GM04504 (cell line): Measurements from ENCODE around the gene NT5C3B.

Experiments used
- DNase-seq: peaks from one replicate; pipeline ENCODE4 v3.0.0-alpha.2; 2012; ENCODE audit warnings: low read depth

Gene NT5C3B

DNA sequence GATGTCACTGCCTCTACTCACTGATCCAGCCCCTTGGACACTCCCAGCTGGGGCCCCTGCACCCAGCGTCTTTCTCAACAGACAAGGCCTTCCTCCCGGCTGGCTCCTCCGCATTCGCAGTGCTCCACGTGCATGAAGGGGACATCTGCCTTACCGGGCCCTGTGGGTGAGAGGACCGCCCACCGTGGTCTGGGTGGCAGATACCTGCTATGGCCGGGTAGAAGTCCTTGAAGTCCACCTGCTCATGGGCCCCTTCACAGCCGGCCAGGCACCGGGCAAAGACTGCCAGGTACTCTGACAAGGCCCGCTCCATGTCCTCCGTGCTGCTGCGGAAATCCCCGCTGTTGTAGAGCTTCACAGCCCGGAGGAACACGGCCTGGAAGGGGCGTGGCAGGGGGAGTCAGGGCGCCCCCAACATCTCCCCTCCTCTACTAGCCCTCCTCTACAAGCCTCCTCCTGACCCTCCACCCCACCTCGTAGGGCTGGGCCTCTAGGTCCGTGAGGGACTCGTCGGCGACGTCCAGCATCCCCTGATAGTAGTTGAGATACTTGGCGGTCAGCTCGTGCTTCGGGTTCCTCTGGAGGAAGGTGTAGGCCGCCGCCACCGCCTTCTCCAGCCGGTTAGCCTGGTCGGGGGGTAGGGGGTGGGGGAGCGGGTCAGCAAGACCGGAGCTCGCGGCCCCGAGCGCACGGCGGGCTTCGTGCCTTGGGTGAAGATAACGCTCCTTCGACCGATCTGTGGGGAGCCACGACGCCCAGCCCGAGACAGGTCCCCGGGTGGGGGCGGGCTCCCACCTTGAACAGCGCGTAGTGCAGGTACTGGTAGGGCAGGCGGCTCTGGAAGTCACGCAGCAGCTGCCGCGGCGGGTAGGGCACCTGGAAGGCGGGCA lies 25.1 kb downstream of the NT5C3B start:
- no peak for DNase-seq

- DNase-seq = no peak
These were observed 29.2 kb downstream of the NT5C3B start for GRCh38 chr17:41806685-41807445.

GRCh38 chr17:41803049-41804020 lies 32.7 kb downstream of the NT5C3B start:
- no peak for DNase-seq

DNA sequence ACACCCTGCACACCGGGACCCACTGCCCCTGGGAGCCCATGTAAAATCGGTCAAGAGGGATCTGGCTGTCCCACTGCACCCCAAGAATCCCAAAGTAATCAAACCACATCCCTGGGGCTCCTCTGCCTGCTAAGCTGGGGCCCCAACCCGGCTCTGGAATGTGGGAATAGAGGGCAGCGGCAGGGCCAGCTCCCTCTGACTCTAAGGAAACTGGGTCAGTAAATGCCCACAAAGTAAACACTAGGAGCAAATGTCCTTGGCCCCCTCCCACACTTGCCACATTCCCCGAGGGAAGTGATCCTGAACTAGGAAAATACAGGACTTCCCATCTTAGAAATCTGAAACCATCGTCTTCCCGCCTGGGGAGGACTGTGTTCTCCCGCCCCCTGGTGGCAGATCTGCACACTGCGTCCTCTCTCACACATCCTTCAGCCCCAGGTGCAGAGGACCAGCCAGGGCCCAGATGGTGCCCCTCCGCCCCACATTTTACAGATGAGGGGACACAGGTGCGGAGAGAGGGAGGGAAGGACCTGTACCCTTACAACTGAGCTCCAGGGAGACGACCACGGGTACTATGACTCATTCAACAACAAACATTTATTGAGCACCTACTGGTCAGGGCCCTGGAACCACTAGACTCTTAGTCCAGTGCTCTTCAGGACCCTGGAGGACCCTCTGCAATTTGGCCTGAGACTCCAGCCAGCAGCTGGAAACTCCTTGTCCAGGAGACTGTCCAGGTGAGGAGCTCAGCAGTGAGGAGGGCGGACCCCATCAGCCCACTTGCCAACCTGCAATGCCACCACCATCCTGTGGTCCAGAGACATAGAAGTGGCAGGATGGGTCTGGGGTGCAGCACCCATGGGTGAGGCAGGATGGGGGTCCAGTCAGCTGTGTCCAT lies 34.4 kb downstream of the NT5C3B start:
- DNase-seq = no peak

GRCh38 chr17:41800601-41801373 lies 35.2 kb downstream of the NT5C3B start:
- DNase-seq = no peak

DNA sequence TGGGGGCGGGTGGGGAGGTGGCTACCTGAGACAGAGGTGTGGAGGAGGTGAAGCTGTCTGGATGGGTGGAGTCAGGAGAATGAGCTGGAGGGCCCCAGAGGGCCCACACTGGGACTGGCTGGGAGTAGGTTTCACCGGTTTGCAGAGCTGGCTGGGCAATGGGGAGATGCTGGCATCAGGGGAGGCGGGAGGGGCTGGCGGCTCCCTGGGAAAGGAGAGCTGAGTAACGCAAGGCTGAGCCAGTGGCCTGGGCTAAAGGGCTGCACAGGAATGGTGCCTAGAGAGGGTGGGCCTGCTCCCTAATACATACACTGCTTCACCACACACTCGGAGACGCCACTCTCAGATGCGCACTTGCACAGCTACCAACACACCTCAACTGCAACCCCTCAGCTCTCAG lies 36.7 kb downstream of the NT5C3B start:
- no peak for DNase-seq

DNA sequence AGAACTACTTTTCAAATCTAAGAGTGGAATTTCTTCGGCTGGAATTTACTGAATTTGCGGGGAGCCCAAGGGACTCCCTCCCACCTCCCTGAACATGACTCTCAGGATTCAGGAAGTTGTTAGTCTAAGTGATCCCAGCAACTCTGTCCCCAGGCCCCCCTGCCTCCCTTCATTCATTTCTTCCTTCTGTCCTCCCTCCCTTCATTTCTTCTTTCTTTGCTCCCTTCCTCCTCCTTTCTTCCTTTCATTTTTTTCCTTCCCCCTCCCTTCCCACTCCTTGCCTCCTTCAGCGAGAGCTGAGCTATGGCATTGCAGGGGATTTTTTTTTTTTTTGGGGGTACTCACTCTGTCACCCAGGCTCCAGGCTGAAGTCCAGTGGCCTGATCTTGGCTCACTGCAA lies 38.7 kb downstream of the NT5C3B start:
- DNase-seq = no peak

DNA sequence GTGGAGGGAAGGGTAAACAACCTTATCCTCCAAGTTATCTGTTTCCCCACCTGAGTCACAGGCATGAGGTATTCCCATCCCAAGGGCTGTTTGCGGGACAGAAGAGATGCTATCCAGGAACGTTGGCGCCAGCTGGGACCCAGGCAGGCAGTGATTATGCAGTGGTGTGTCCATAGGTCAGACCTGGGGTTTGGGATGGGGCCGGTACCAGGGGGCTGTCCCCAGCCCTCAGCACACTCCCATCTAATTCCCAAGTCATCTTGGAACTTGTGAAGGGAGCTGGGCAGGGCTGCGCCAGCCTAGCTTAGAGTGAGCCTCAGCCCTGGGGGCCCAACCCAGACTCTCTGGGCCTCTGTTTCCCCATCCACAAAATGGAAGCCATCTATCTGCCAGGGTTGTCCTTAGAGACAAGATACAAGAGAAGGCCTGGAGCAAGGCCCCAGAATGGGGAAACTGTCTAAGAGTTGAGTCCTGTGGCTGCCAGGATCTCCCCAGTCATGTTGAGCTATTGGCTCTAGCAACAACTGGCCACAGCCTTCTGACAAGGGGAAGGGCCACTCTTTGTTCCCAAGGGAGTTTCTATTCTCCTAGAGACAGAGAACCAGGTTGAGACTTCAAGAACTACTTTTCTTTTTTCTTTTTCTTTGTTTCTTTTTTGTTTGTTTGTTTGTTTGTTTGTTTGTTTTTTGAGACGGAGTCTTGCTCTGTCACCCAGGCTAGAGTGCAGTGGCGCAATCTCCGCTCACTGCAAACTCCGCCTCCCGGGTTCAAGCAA lies 39.7 kb downstream of the NT5C3B start:
- no peak for DNase-seq

DNA sequence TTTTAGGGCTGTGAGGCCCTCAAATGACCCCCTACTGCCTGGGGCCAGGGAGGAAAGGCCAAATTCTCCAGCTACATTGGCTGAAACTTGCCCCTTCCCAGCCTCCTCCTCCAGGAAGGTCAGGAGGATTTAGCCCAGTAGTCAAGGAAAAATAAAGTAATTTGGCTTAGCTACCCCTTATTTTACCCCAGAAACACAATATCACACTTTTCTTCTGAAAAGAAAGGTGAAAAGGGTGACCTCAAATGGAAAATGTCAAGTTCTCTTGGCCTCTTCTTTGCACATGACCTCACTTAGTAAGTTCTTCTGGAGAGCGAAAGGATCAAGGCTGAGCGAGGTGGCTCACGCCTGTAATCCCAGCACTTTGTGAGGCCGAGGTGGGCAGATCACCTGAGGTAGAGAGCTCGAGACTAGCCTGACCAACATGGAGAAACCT lies 41.5 kb downstream of the NT5C3B start:
- DNase-seq = no peak

DNA sequence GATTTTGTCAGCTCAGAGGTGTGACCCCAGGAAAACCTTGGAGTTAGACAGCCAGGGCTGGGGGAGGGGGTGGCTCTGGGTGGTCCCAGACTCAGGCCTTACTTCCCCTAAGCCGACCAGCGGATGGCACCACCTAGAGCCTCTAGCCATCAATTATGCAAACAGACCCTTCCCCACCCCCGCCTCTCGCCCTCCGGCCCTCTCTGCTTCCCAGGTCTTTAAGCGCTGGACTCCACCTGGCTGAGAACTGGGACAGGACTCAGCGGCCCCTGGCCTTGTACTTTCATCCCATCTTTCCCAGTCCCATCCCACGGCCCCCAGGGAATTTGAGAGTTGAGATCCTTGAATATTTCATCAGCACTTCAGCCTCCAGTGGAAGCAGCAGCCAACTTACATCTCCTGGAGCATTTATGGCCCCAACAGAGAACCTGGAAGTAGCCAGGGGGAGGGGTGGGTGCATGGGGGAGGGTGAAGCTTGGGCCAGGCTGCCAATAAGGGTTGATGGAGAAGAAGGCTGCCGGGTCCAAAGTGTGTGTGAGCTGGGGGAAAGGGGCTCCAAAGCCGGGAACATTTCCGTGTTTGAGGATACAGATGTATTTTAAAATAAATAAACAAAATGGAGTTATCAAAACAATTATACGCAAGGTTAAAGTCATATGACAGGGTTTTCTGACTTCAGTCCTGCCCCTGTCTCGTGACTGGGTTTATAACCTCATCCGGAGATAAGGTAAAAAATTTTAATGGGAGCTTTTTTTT lies 42.1 kb downstream of the NT5C3B start:
- DNase-seq = no peak

DNA sequence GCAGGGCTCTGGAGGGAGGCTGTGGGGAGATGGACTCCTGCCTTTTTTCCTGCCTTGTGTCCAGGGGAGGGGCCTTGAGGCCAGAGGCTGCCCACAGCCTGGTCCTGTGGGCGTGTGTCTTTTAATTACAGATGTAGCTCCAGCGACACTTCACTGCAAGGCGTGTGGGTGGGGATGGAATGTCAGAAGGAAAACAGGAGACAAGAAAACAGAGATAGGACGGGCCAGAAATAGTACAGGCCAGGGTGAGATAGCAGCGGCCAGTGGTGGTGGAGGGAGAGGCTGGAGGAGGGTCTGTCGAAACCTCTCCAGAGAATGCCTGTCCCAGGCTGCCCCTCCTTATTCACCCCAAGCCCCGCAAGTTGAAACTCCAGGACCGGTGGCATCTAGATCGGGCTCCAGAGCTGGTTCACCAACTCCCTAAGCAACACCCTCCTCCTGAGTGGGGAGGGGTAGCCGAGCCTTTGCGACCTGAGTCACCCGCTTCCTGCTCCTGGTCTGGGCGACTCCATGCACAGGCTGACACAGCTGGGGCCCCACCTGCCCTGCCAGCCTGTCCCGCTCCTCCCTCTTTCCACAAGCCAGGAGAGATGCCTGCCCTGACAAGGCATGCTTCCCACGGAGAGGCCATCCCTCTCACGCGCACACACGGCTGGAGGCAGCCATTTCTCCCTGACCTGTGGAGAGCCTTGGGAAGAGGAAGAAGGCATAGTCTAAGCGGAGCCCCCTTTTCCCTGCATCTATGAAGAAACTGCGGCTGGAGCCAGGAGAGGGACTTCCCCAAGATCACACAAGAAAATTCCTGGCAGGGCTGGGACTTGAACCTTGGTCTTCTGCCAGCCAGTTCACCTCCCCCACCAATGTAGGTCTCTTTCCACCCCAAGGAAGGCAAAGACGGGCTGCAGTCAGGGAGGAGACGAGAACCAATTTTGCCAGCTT lies 42.9 kb downstream of the NT5C3B start:
- DNase-seq = no peak

- no peak for DNase-seq
These were observed 49.0 kb downstream of the NT5C3B start for GRCh38 chr17:41787021-41787418.

- peak; percentile 93 for DNase-seq
These were observed 49.6 kb downstream of the NT5C3B start, which contains the start of gene JUP for GRCh38 chr17:41786227-41787020. TSS of gene JUP (minus strand) at chr17:41786711. CDS start at chr17:41771854, 14,857 bp downstream.

DNA sequence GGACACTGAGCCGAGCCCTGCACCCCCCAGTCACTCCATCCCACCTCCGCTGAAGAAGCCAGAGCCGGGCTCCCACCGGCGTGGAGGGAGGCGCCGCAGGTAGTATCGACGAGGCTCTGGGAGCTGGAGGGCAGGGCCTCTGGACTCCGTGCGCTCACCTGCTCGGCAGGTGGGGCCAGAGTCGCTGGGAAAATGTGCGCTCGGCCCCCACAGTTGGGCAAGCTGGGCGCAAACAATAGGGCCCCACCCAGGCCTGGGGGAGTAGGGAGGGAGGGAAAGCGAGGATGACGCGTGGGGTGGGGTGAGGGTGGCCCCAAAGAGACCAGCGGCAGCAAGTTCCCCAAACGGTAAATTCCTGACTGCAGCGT lies 50.2 kb downstream of the NT5C3B start:
- DNase-seq = no peak

GRCh38 chr17:41785091-41785858 lies 50.8 kb downstream of the NT5C3B start:
- no peak for DNase-seq

GRCh38 chr17:41784207-41784744 lies 51.8 kb downstream of the NT5C3B start:
- DNase-seq = no peak
